Stimulated activated CD8-positive, alpha-beta memory T cell treated with anti-CD3 and anti-CD28 coated beads, Interleukin-7, amount 100 ng/mL, for 4 hours (primary cell): ENCODE results near the gene ZNRF2.
A peak's percentile ranks its signal among the peaks of the same experiment; 100 is the strongest.

Source experiments
- DNase-seq, 2 donors: peaks; one replicate each; pipeline ENCODE4 v3.0.0-alpha.2; 2020; ENCODE audit warnings: low read depth in 2 of 2

ZNRF2 gene

DNA sequence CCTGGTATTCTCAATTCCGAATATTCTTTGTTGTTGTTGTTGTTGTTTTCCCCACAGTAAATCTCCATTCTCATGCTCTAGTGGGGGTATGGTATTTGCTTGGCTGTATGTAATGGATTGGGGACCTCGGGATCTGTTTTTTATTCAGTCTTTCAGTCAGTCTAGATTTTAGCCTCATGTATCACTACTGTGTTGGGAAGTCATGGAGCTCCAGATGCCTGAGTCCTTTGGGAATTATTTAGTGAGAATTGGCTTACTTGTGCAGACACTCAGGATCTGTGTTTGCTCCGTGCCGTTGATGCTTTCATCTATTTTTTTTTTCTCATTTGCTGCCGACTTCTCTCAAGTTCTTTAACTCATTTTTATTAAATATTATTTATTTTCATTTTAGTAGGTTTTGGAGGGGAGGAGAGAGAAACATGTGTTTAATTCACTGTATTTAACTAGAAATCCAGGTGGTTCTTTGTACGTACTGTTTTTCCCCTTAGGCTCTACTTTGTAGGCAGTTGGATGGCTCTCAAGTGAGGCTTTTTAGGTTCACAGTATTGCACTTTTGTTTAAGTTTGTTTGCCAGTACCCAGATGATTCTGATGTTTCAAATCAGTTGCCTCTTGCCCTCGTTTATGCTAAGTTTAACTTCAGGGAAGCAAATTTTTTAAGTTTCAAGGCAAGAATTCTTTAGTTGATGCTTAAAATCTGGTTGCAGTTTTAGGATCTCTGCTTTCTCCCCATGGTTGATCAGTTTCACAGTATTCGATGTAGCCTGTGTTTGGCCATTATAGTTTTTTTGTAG, 36.9 kb downstream of the ZNRF2 start:
- no peak for DNase-seq

DNA sequence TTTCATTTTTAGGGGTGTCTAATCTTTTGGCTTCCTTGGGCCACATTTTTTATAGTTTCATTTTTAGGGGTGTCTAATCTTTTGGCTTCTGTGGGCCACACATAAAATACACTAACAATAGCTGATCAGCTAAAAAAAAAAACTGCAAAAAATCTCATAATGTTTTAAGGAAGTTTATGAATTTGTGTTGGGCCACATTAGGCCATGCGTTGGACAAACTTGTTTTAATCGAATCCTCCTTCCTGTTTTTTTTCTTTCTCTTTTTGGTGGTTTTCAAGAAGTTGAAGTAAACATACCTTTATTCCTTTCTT, 37.4 kb downstream of the ZNRF2 start:
- no peak for DNase-seq

DNA sequence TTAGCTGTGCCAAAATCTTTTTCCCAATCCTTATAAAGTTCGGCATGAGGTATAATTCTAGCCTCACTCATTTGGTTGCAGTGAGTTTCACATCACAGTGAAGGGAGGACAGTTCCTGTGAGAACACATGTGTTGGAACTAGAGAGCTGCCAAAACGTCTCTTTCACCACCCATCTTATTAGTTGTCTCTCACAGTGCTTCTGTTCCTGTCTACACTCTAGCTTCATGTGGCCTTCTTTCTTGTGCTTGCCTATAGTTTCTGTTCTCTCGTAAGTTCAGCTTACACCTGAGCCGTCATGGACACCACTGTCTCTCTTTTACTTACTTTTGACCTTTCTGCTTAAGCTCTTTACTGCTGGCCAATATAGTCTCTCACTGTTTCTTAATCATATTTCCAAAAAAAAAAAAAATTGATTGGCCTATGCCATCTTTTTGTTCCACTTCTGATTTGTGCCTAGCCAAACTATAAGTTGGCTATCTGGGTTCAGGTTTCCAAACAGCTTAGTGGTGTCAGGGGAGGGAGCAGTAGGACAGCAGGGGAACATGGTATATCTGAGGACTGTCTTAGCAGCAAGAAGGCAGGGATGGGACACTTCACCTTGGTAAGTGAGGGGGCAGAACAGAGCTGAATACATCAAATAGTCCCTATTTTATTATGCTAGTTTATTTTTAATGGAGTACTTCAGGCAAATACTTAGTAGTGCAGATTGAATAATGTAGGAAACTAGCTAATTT, 38.0 kb downstream of the ZNRF2 start:
- no peak for DNase-seq

DNA sequence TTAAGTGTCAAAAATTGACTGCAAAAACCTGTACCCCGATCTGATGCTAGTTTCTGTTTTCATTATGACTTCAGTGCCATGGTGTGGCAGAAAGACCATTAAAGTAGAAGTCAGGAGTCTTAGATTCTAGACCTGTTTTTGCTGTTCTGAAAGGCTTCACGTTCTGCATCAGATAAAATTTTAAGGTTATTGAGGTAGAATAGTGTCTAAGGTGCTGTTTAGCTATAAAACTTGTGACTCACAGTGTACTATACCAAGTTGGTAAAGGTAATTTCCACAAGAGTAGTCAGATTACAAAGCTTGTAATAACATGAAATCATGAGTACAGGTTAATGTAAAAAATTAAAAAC, 38.6 kb downstream of the ZNRF2 start:
- no peak for DNase-seq

DNA sequence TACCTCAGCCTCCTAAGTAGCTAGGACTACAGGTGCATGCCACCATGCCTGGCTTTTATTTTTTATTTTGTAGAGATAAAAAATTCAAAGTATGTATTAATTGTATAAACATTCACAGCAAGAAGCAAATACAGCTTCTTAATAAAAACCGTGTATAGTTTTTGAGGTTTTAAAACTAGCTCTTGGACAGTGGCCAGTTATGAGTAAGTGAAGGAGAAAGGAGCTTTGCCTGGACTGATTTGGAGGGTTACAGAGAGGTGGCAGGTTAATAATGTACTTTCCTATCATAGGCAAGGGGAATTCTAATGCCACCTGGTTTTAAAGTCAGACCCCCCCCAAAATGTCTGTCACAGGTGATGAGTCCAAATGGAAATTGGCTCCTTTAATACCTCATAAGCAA, 43.4 kb downstream of the ZNRF2 start:
- no peak for DNase-seq

DNA sequence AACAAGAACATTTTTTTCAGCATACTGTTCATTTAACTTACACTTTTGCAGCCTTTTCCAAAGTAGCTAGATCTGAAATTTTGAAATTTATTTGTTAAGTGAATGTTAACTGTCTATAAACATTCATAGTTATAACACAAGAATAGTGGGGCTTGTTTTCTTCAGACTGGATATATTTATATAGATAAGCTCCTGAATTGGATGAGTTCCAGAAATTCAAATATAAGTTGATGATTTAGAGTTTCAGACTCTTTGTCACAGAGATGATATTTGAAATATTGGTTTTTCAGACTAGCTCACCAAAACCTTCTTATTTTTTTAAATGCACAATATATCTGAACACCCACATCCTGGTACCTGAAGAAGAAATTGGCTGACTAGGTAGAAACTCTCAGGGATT, 44.0 kb downstream of the ZNRF2 start:
- no peak for DNase-seq

DNA sequence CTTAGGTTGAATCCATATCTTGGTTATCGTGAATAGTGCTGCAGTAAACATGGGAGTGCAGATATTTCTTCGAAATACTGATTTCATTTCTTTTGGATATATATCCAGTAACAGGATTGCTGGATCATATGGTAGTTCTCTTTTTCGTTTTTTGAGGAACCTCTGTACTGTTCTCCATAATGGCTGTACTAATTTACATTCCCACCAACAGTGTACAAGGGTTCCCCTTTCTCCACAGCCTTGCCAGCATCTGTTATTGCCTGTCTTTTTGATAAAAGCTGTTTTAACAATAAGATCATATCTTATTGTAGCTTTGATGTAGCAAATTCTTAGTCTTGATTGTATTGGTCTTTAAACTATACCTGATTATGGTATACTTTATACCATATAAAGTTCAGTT, 45.3 kb downstream of the ZNRF2 start:
- no peak for DNase-seq

DNA sequence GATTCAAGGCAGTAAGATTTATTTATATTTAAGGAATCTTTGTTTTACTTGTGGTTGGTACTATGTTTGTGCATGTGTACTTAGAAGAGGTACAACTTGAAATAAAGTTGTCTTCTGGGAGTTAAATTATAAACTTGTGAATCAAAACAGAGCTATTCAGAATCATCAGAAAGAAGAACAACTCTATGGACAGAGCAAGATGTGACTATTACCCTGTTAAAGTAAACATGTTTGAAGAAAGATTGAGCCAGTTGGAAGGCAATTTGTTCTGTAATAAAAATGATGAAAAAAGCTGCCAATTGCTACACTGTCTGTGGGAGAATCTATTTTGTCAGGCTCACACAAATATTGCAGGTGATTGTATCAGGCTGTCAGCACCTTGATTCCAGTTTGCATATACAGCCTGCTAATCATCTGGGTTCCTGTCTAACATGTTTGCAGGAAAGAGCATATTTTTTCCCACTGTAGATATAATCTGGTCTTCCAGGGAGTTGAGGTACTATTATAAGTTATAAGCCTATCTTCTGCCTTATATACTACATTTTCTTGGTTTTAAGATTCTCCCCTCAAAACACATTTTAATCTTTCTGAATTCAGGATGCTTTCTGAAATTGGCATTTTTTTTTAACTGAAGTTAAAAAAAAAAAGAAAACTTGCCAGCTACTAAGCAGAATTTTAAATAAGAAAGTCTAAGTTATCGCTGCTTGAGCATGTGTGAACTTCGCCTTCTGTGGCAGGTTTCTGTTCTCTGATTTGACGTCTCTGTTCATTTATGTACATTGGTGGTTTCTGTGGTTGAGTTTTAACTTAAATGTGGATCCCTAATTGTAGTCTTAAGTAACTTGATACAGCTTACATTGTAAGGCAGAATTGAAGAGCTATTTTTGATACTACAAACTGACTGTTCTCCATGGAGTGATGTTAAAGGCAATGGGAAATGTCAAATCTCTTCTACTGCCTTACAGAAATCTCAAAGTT, 46.0 kb downstream of the ZNRF2 start:
- peak in 1 of 2 donors; percentile 16 for DNase-seq

DNA sequence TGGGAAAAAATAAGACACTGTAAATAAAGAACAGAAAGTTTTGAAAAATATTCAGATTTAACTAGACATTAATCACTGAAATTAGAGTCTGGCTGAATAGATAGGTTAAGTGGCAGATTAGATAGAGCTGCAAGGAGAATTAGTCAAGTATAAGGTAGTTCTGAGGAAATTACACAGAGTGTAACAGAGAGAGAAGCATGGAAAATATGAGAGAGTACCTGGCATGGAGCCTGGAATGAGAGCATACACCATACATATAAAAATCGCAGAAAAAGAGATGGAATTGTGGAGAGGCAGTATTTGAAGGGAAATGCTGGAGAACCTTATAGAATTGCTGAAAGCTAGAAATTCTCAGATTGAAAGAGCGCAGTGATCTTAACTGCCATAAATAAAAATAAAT, 46.9 kb downstream of the ZNRF2 start:
- no peak for DNase-seq

DNA sequence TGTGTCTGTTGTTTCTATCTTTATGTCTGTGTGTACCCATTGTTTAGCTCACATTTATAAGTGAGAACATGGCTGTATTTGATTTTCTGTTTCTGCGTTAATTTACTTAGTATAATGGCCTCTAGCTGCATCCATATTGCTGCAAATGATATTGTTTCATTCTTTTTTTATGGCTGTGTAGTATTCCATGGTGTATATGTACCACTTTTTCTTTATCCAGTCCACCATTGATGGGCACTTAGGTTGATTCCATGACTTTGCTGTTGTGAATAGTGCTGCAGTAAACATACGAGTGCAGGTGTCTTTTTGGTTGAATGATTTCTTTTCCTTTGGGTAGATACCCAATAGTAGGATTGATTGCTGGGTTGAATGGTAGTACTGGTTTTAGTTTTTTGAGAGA, 48.2 kb downstream of the ZNRF2 start:
- no peak for DNase-seq

DNA sequence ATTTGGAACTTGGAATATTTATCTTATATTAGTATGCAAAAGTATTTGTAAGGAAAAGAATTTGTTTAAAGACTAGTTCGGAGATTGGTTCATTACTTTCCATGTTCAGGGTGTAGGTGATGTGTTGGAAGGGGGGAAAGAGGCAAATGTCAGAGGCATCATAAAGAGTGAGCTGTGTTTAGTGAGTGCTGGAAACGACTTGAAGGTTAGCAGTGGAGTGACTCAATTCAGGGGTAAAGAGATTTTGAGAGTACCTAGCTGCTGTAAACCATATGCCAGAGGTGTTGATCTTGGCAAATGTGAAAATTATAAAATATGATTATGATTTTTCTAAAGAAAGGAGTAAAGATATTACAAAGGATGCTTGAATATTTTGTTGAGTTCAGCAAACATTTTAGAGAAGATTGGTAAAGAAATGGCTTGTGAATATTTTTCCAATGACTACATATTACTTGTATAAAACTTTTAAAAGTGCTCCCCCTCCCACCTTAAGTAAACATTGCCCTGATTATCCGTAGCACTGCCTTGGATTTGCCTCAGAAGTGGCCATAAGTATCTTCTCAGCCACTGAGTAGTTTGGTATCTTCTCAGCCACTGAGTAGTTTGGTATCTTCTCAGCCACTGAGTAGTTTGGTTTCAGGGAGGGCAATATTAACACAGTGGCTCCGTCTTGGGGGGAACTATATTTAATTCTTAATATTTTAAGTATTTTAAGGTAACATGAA, 51.5 kb downstream of the ZNRF2 start:
- no peak for DNase-seq

DNA sequence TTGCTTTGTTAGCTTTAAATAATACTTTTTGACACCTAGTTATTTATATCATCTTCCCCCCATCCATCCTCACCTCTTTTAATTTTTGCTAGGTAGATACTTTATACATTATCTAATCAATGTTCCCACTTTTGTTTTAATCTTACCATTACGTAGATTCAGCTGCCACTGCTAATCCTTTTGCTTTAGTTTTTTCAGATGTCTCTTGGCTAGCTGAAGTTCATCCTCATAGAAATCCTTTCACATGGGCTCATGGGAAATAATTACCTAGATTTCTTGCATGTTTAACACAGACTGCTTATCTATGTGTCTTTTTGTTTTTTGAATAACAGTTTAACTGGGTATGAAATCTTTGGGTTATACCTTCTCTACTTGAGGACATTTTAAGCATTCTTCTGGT, 60.1 kb downstream of the ZNRF2 start:
- DNase-seq = no peak

DNA sequence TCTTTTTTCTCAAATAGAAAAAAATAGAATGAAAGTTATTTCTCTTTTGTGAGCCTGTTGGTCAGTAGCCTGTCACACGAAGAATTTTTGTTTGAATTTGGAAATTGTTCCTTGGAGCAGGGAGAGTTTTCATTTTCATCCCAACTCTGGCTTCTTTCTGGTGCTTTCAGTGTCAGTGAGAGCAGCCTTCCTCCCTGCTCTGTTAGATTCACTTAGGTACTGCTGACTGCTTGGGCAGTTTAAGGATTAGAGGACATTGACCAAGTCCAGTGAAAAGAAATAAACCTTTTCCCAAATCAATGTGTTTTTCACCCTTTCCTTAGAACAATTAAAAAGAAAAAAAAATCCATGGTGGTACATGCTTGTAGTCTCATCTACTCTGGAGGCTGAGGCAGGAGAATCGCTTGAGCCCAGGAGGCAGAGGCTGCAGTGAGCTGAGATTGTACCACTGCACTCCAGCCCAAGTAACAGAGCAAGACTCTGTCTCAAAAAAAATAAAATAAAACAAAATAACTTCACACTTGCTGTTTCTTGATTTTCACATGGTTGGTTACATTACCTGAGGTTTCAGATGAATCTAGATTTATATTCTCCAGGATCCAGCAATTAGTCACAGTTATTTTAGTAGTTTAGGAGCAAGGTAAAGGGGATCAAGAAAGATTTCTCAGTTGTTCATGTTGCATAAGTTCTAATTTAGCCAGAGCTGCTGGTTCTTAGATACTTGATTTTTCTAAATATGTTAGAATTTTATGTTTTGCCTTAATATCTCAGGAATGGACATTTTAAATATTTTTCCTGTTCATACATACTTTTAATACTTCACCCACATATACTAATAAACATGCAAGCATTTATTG, 63.1 kb downstream of the ZNRF2 start:
- DNase-seq = no peak

DNA sequence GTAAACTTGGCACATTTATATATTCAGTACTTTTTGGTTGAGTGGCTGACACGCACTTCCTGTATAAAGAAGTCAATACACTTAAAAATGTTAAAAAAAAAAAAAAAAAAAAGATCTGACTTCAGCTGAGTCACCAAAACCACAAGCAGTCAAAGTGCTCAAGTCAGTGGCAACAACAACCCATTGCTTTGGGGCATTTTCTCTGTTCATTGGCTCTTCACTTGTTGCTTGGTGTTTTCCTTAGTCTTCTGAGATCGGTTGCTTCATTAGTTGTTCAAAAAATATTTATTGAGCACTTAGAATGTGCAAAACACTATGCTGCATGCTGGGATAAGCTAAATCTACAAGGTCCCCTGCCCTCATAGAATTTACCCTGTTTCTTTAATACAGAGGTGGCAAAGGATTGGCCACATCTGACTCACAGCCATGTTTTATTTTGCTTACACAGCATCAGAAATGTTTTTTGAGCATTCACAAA, 63.7 kb downstream of the ZNRF2 start:
- peak; percentile 21 to 42 for DNase-seq

DNA sequence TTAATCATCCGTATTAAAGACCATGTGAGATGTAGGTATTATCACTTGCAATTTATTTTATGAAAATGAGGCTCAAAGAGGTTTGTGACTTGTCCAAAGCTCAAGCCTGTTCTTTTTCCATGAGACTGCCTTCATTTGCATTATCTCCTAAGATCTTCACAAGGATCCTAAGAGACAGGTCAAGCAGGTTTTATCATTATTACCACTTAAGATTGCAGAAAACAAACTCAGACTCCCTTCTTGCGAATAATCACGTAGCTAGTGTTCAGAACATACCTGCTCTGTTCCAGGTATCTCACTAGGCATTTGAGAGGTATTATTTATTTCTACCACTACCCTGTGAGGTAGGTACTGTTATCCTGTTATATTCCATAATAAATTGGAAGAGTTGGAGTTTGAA, 64.8 kb downstream of the ZNRF2 start:
- no peak for DNase-seq

DNA sequence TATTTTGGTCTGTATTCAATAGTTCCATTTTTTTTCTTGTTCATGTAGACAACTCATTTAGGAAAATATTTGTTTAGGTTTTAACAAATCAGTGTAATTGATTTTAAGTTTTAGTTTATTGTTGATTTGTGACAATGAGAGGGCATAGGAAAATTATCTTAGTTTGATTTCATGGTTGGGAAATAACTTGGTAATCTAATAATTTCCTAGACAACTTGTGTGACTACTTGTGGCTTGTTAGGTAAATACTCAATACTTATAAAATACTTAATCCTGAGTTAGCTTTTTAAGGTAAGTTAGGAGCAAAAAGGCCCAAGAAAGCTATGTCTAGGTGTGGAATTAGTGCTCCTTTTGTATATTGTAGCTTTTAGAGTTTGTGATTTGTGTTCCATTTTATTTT, 65.4 kb downstream of the ZNRF2 start:
- no peak for DNase-seq

DNA sequence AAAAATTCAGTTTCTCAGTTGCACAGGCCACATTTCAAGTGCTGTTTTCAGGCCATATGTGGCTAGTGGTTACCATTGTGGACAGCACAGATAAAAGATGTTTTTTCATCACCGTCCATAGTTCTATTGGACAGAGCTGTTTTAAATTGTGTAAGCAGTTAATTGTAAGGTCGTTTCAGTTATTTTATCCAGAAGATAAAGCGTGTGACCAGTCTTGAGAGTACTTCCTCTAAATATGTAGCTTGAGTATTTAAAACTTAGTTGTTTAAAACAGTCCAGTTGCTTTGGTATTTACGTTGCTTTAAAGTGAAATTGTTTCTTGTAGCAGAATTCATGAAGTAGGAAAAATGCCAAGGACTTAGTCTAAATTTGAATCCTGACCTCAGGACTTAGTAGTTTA, 66.9 kb downstream of the ZNRF2 start:
- no peak for DNase-seq

DNA sequence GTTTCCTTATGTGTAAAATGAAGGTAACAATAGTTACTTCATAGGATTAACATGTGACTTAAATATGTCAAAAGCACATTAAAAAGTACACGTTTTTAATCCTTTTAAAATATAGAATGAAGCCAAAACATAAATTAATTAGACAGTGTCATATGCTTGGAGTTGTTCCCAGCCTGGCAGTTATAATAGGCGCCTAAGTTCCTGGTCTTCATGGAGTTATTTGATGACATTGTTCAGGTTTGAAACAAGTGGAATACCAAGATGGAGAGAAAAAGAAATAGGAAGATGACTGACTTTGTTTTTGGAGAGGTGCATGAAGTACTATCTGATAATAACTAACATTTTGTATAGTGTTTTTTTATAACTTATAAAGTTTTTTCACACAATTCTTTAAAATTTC, 67.3 kb downstream of the ZNRF2 start:
- no peak for DNase-seq

DNA sequence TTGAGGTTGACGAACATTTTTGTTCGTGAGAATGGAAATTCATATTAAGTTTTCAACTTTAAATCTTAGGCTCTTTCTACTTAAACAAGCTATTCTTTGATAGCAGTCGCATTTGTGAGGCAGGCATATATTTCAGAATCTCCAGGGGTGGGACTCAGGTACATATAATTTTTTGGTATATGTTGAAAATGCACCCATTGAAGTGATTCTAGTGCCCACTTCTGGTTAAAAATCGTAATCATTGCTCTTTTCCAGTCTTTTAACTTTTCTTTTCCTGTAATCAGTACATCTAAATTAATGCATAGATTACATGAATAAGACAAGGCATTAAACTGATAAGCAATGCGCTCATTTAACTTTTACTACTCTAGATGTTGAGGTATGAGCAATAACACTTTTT, 67.8 kb downstream of the ZNRF2 start:
- DNase-seq = no peak

DNA sequence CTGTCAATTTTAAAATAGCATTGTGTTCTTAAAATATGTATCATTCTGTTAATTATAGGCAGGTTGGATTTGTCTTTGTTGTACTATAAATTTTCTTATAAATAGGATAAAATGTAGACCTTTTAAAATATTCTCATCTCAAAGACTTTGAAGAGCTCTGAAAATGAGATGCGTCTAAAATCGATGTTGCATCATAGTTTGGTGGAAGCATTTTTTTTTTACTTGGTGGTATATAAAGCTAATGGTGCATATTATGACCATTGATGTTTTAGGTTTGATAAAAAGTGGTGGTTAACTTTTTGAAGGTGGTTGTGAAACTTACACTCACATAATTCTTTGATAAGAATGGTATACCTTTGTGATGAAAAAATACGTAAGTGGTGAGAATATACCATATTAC, 69.1 kb downstream of the ZNRF2 start:
- no peak for DNase-seq
